HG03575 (cell line): Measurements from ENCODE around the gene CNTN4.

Experiments used
- ATAC-seq: cut with Tn5 transposase; IDR thresholded peaks from one replicate; pipeline ENCODE4 v1.9.1; 2021; ENCODE audit not compliant: unreplicated experiment, insufficient number of reproducible peaks, low FRiP score; ENCODE audit errors: extremely low read depth

Gene CNTN4

DNA sequence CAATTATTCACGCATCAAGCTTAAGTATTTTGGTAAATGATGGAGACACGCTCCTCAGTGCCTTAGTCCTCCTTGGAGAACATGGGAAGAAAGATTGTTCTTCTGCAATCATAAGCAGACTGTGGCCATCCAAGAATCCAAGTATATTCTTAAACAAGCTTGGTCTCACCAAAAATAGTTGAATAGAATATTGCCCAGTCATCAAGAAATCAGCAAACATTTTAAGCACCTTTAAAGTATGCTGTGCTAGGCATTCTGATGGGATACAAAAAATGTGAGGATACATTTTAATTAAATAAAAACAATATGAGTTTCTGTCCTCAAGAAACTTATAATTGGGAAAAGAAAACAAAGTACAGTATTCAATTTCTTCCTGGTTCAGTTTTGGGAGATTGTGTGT lies 445.5 kb downstream of the CNTN4 start:
- ATAC-seq: no peak

DNA sequence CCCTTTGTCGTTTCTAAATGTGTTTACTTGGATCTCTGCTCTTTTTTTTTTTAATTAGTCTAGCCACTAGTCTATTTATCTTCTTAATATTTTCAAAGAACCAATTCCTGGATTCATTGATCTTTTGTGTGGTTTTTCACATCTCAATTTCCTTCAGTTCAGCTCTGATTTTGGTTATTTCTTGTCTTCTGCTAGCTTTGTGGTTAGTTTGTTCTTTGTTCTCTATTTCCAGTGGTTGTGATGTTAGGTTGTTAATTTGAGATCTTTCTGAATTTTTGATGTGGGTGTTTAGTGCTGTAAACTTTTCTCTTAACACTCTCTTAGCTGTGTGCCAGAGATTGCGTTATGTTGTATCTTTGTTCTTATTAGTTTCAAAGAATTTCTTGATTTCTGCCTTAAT lies 446.1 kb downstream of the CNTN4 start:
- no peak for ATAC-seq

DNA sequence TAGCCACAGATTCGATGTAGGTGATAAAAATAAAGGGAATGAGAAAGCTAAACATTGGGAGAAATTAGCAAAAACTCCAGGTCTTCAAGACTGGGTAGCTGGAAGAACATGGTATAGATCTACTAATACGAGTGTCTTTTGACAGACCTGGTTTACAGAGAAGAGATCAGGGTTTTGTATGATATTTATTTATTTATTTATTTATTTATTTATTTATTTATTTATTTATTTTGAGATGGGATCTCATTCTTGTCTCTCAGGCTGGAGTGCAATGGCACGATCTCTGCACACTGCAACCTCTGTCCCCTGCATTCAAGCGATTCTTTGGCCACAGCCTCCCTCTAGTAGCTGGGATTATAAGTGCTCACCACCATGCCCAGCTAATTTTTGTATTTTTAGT lies 448.4 kb downstream of the CNTN4 start:
- ATAC-seq: no peak

DNA sequence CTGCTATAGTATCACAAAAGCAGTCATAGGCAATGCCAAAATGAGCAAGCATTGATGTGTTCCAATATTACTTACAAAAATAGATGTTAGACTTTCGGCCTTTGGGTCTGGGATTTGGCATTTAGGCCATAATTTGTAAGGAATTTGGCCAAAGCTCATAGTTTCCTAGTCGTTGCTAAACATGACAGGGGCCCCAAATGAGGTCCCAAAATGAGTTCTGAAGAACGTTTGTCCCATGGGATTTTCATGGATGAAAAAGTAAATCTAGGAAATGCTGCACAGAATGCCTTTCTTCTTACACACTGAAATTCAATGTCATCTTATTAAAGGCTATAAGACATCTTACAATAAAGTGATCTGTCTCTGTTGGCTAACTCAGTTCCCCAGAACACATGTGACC lies 456.0 kb downstream of the CNTN4 start:
- no peak for ATAC-seq

DNA sequence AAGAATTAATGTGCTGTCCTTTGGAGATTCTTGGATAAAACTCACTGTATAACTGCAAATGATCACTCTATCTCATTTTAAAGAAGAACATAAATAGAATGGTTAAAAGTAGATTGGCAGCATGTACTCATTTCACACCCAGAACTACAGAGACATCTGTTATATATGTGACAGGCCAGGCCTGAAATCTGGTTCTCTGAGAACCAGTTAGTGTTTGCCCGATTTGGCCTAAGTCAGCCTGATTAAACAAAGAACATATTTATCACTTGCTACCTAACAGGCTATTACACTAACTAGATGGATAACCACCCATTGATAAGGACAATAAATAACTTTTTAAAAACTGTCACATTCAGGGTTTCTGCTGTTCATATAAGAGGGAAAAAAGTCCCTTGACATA lies 460.1 kb downstream of the CNTN4 start:
- no peak for ATAC-seq

DNA sequence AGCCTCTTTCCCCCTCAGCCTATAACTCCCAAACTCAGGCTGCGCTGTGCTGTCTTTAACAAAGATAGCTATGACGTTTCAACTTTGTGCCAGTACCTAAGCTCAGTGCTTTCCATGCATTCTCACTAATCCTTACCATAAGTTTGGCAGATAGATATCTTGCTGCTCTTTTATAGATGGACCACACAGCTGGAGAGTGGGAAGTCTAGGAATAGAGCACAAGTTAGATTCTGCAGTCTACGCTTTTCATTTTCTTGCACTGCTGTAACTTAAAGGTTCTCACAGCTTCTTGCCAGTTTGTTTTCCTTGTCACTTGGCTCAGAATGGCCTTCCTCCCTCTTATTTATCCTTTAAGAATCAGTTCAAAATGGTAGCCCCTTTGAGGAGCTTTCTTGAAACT lies 468.8 kb downstream of the CNTN4 start:
- no peak for ATAC-seq

DNA sequence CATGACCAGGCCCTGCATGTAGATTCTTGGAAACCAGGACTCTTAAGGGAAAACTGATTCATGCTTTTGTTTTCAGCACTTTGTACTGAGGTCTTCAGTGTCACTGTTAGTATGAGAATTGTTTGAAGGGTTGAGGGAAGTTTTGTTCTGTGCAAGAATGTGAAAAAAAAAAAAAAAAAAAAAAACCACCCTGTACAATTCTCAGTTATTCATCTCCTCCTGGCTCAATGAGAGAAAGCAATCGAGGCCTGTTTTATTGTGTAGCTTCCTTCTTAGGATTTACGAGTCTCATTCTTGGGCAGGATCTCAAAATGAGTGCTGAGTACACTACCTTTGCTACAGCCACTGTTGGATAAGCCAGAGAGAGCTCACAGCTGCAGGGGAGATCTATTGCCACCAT lies 469.5 kb downstream of the CNTN4 start:
- no peak for ATAC-seq

DNA sequence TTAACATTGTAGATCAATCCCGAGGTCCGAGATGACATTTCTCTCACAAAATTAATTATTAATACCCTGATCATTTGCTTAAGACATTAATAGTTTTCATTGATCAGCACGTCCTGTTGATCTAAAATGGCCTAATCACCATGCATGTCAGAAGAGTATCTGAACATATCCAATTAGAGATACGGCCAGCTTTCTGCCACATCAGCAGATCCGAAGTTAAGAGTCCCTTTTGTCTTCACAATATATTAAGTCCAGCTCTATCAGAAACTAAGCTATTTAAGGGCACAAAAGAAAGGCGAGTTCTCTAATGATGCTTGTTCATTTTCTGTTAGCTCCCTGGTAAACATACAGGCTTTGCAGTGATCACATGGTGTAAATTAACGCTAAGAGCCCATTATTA lies 470.3 kb downstream of the CNTN4 start:
- ATAC-seq: no peak

DNA sequence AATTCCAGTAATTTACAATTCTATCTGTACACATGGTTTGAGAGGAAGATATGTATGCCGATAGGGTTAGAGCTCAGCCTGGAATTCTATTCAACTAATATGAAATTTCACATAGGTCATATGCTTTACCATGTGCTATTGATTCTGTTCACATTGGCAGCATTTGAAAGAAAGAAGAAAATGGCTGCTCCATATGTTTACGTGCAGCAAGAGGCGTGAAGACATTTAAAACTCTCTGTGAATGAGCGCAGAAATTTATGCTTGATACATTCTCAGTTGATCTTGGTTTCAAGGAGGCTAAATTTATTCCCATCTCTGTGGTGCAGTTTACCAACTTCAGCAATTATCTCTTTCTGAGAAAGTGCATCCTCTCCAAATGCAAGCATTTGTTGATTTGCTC lies 478.9 kb downstream of the CNTN4 start:
- ATAC-seq: no peak

DNA sequence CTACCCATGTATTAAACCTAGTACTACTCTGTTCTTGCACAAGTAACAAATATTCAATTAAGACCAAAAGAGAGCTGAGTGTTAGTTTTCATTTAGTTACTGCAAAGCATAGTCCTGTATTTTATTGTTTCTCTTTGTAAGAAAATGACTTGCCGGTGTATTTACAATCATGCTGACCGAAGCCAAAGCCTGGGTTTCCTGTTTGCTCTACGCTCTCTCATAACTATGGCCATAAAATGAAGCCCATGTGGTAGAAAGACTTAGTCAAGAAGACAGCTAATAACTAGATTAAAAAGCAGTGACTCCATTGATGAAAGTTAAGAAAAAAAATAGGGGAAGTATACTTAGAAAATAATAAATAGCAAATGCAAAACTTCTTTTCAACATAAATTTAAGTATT lies 479.9 kb downstream of the CNTN4 start:
- ATAC-seq: no peak

DNA sequence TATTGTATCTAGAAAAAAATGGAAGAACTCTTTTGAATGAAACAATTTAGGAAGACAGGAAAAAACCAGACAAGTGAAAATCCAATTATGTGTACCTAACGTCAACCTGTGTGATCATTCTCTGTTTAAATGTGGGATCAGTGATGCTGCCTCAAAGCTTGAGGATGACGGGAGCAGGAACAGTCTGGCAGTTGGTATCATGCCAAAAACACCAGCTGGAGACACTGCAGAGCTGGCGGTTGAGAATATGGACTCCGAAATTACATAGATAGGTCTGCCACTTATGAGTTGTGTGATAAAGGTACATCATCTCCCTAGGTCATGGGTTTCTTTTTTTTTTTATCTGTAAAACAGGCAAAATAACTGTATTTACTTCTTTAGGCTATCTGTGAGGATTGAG lies 480.5 kb downstream of the CNTN4 start:
- no peak for ATAC-seq

DNA sequence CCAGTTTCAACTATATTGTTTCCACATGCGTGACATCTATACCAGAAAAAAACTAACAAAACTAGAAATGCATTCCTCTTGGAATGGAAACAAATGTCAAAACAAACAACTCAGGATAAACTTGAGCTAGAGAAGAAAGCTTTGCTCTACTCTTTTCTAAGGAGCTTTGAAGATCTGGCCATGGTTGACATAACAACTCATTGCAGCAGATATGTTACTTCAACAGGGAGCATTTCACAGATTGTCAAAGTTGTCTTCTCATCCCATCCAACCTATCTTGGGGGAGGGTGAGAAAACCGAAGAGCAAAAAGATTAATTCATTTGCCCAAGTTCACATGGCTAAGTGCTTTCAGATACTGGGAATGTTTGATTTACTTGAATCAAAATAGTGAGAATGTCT lies 484.4 kb downstream of the CNTN4 start:
- ATAC-seq: no peak

DNA sequence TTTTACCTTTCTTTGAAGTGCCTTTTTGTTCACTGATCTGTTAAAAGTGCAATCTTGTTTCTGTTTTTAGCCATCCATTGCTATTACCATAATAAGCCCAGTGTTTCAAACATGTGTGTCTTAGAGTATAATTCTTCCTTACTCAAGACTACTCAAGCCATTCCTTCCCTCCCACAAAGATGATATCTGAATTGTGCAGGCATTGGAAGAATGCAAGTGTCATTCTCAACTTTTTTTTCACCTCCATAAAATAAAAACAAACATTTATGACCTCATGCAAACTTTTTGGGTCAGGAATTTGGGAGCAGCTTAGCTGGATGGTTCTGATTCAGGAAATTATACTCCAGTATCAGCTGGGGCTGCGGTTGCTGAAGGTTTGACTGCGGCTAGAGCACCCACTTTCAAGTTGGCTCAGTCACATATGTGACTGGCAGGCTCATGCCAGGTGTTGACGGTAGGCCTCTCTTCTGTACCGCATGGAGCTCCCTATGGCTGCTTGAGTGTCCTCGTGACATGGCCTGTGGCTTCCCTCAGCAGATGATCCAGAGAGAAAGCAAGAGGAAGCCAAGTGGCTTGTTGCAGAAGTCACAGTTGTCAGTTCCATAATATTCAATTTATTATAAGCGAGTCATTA lies 490.8 kb downstream of the CNTN4 start:
- ATAC-seq: no peak

DNA sequence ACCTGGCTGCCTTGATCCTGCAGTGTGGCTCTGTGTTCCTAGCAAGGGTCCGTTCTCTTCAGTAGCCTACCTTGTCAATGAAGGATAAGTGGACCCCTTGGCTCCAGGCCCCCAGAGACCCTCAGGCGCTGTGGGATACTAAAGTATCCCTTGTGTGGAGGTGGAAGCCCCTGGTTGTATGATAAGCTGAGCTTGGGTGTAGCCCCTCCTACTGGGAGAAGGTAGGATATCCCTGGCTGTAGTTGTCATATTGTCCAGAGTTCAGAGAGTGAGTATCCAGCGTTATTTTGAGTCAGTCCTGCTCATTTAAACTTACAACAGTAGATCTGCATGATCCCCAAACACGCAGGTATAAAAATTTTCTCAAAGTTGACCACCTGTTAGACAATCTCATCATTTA lies 496.8 kb downstream of the CNTN4 start:
- no peak for ATAC-seq

DNA sequence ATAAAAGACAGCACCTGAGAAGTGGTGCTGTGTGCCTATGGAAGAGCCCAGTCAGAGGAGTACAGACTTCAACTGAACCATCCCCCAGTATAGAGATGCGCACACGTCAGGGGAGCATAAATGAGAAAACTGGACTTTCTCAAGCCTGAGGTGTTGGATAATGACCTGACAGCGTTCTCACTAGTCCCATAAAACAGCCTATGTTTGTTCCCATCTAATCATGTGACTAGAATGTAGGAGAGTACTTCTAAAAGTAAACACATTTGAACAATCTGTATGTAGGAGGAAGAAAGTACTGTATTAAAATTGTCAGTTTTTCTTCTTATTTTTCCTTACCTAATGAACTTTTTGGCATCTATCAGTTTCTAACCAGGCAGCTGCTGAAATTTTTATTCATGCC lies 498.9 kb downstream of the CNTN4 start:
- ATAC-seq: no peak

DNA sequence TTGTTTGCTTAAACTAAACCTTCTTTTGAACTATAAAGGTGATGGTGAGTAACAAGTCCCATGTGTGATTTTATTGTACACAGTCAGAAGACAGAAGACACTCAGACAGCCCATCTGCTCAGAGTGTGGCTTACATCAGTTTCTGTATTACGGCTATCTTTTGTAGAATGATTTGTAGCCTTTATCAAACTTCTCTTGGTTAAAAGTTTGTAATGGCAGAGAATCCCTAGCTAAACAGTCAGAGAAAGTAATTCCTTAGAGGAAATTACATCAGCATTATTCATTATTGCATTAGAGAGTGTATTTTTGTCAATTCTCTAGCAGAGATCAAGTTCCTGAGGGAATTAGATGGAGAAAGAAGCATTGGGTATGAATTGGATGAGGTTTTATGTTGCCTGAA lies 500.8 kb downstream of the CNTN4 start:
- no peak for ATAC-seq

DNA sequence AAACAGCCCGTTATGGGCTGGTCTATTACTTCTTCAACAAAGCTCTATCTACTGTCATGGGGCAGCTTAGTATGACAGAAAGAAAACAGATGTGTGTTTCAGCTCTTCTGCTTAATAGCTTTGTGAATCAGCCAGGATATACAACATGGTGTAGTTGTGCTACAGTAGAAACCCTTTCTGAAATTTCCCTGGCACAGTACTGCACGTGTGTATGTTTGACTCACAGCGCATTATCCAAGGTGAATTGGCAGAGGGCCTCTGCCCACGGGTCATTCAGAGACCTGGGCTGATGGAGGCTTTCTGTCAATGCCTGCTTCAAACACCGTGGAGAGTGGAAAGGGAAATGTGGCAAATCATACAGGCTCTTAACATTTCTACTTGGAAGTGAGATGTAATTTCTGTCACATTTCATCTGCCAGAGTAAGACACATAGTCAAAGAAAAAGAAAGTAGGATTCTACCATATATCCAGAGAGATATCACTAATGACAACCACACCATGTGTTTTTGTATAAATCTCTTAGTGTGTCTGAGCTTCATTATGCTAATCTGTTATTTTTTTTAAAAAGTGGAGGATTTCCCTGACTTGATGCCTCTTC lies 505.1 kb downstream of the CNTN4 start:
- no peak for ATAC-seq

DNA sequence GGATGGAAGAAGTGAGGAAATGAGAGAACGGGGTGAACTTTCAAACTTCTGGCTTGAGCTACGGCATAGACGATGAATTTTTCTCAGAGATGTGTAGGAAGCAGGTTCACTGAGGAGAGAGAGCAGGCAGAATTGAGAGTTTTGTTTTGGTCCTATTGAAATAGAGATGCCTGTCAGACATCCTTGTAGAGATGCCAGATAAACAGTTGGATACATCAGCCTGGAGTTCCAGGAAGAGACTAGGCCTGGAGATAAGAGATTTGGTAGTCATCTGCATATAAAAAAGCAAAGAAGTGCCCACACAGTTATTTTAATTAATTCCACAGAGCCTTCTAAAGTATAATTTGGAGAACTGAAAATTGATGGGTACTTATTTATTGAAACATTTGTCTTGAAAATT lies 515.9 kb downstream of the CNTN4 start:
- no peak for ATAC-seq

DNA sequence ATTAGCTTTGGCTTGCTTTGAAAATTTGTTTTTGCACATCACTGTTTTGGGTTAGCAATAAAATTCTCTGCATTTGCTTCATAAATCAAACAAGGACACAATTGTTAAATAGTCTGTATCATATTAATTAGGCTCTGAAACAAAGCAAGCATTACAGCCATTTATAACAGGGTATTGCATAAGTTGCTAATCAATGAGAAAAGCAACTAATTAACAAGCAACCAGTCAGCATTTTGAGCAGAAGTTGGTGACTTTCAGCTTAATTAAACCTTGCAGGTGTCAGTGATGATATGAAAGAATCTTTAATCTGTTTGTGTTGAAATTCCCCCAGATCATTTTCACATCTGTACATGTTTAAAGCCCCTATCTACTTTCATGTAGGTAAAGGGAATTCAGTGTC lies 516.4 kb downstream of the CNTN4 start:
- no peak for ATAC-seq

DNA sequence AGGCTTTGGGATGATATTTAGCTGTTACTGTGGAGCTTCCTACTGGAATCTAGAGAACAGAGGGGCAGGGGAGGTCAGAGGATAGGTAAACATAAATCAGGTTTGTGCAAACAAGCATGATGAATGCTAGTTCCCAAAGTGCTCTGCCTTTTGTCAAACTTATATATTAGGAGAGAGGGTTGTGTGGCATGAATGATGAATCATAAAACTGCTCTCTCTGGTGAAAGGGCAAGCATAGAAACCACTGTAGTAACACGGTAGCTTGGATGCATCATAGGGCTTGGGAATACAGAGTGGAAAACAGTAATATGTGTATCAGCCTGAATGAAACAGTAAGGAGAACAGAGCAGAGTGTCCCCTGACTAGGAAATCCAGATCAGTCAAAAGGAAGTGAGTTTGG lies 524.8 kb downstream of the CNTN4 start:
- ATAC-seq: no peak

DNA sequence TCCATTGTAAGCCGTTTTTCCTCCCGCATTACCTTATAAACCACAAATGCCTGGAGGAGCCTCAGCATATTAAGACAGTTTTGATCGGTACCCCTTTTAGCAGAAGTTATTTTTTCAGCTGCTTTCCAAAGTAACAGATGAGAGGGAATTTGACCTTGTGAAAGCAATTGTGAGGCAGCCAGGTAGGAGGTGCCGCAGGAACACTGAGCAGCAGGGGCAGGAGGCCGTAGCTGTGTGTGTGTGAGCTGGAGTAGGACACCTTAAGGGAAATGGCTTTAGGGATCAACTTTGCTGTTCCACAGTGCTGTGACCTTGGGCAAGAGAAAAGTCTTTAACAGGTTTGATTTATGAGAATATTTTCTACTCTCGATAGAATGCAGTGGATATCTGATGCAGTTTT lies 529.5 kb downstream of the CNTN4 start:
- no peak for ATAC-seq
